HG03439 (cell line): ENCODE results near the gene SOWAHA.
"Not testable (repeated sequence)": the region's sequence is repeated elsewhere in the genome, so short reads cannot be mapped to it uniquely, and the experiment has no call there.

Experiments used
- ATAC-seq: cut with Tn5 transposase; IDR thresholded peaks from one replicate; pipeline ENCODE4 v1.9.1; 2021; ENCODE audit warnings: mild to moderate bottlenecking, moderate library complexity; ENCODE audit not compliant: unreplicated experiment

Gene SOWAHA

GRCh38 chr5:132848270-132848669 lies 35.2 kb downstream of the SOWAHA start:
- ATAC-seq, result no peak

GRCh38 chr5:132849347-132849746 lies 36.2 kb downstream of the SOWAHA start:
- no peak for ATAC-seq

GRCh38 chr5:132850066-132850465 lies 37.0 kb downstream of the SOWAHA start:
- no peak for ATAC-seq

GRCh38 chr5:132853323-132853722 lies 40.2 kb downstream of the SOWAHA start:
- ATAC-seq, result no peak

- ATAC-seq, result no peak
These were observed 40.7 kb downstream of the SOWAHA start for GRCh38 chr5:132853790-132854189.

GRCh38 chr5:132854301-132854700 lies 41.2 kb downstream of the SOWAHA start:
- ATAC-seq, result no peak

- ATAC-seq, result not testable (repeated sequence)
These were observed 41.9 kb downstream of the SOWAHA start for GRCh38 chr5:132854992-132855391.

GRCh38 chr5:132856011-132856410 lies 42.9 kb downstream of the SOWAHA start:
- no peak for ATAC-seq

- ATAC-seq, result no peak
These were observed 46.9 kb downstream of the SOWAHA start for GRCh38 chr5:132859889-132860437.

GRCh38 chr5:132860742-132861141 lies 47.6 kb downstream of the SOWAHA start:
- no peak for ATAC-seq

- peak; percentile 22 for ATAC-seq
These were observed 52.7 kb downstream of the SOWAHA start for GRCh38 chr5:132865668-132866341.
